ENCODE results near the gene KRT16. TPM values are rescaled to one million over a fixed set of nuclear protein-coding genes. Genes with fewer than 3 reads are reported as not detected.
"Not testable (repeated sequence)": the region's sequence is repeated elsewhere in the genome, so short reads cannot be mapped to it uniquely, and the experiment has no call there.

Gene KRT16
- 0.52 TPM for total RNA-seq

DNA sequence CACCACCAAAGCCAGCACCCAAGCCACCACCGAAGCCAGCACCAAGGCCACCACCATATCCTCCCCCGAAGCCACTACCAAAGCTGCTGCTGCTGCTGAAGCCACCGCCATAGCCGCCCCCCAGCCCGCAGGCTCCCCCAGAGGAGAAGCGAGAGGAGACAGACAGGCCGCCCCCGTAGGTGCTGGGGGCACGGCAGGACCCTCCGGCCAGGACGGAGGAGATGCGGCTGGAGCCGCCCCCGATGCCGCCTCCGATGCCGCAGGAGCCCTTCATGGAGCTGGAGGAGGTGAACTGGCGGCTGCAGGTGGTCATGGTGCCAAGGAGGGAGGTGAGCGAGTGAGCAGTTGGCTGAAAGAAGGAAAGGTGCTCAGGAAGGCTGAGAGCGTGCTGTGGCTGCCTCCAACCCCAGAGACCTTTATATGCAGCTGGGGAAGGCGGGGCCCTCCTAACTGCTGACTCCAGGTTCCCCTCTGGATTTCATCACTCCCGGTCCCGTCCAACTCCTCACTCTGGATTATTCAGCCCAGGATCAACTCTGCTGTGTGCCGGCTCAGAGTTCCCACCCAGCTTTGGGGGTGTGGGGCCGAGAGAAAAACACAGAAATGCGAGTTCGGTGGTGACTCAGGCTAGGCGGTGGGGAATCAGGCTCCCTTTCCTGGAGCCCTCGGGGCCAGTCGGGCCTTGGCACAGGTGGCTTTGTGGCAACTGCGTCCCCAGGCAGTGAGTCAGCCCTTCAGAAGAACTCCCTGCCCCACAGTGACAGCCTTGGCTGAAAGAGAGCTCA lies at the start of gene KRT16:
TSS of gene KRT16 (minus strand) at position 392 of the 785 bp plus-strand sequence. CDS start at position 313, 79 bp downstream.
- not testable (repeated sequence) for H3K4me3 ChIP-seq (ENCODE audit: low read length in 3 of 3); H3K9me3 ChIP-seq (ENCODE audit: control insufficient read depth in 3 of 3, low read length in 3 of 3); H3K4me1 ChIP-seq (ENCODE audit: control insufficient read depth in 3 of 3, insufficient read depth in 3 of 3, low read length in 3 of 3); H3K27ac ChIP-seq (ENCODE audit: low read depth, low read length); H3K9ac ChIP-seq (ENCODE audit: low read depth in 1 of 3, low read length in 3 of 3); H3K36me3 ChIP-seq (ENCODE audit: control insufficient read depth in 3 of 3, insufficient read depth in 3 of 3, low read length in 3 of 3)
- H3K27me3 ChIP-seq (ENCODE audit: control insufficient read depth in 3 of 3, insufficient read depth in 3 of 3, low read length in 3 of 3) = peaks cover 0 to 20% (median 13%) of the 10 kb centered on the region in 3 donors

GRCh38 chr17:41660221-41660711 lies 47.7 kb upstream of the KRT16 start:
- no peaks in the 10 kb centered on the region for H3K9me3 ChIP-seq (ENCODE audit: control insufficient read depth in 3 of 3, low read length in 3 of 3)
- H3K36me3 ChIP-seq (ENCODE audit: control insufficient read depth in 3 of 3, insufficient read depth in 3 of 3, low read length in 3 of 3) = no peaks in the 10 kb centered on the region
- no peak overlapping the region for H3K9ac ChIP-seq (ENCODE audit: low read depth in 1 of 3, low read length in 3 of 3)
- H3K4me1 ChIP-seq (ENCODE audit: control insufficient read depth in 3 of 3, insufficient read depth in 3 of 3, low read length in 3 of 3) = peaks cover 0 to 6% (median 0%) of the 10 kb centered on the region in 3 donors
- H3K4me3 ChIP-seq (ENCODE audit: low read length in 3 of 3) = no peak overlapping the region
- no peak overlapping the region for H3K27ac ChIP-seq (ENCODE audit: low read depth, low read length)
- no peaks in the 10 kb centered on the region for H3K27me3 ChIP-seq (ENCODE audit: control insufficient read depth in 3 of 3, insufficient read depth in 3 of 3, low read length in 3 of 3)

DNA sequence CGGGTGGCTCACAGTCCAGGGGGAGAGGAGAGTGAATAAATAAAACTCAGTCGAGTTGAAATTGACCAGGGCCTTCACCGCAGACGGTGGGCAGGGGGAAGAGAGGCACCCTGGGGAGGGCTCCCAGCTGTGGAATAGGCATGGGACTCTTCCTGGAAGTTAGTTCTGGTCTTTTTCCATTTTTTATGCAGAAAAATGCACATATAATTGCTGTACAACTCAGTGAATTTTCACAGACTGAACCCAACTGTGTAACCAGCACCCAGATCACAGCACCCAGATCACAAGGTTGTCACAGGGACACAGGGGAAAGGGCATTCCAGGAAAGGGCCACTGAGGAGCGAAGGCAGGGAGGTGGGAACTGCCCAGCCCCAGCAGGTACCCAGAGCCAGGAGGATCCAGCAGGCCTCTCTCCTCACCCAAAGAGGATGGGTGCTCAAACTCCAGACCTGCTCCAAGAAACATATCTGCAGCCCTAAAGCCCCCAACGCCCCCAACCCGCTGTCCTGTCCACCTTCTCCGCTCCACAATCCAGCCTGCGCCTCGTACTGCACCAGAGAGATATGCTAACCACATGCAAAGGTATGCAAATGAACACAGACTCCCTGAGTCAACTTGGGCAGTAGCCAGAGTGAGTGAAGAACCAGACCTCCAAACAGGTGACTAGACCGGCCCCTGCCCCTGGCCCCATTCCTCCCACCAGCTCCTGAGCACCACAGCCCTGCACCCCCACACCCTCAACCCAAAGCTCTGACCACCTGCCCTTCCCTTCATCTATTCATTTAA lies 47.1 kb upstream of the KRT16 start:
- Histone ChIP-seq H3K27ac (ENCODE audit: low read depth, low read length) (no peak overlapping the region), H3K4me3 (ENCODE audit: low read length in 3 of 3) (no peak overlapping the region), H3K9me3 (ENCODE audit: control insufficient read depth in 3 of 3, low read length in 3 of 3) (no peaks in the 10 kb centered on the region), H3K36me3 (ENCODE audit: control insufficient read depth in 3 of 3, insufficient read depth in 3 of 3, low read length in 3 of 3) (no peaks in the 10 kb centered on the region), H3K27me3 (ENCODE audit: control insufficient read depth in 3 of 3, insufficient read depth in 3 of 3, low read length in 3 of 3) (no peaks in the 10 kb centered on the region), H3K9ac (ENCODE audit: low read depth in 1 of 3, low read length in 3 of 3) (no peak overlapping the region), H3K4me1 (ENCODE audit: control insufficient read depth in 3 of 3, insufficient read depth in 3 of 3, low read length in 3 of 3) (peaks cover 0 to 6% (median 0%) of the 10 kb centered on the region in 3 donors)

- Histone ChIP-seq H3K9me3 (ENCODE audit: control insufficient read depth in 3 of 3, low read length in 3 of 3) (no peaks in the 10 kb centered on the region), H3K9ac (ENCODE audit: low read depth in 1 of 3, low read length in 3 of 3) (no peak overlapping the region), H3K36me3 (ENCODE audit: control insufficient read depth in 3 of 3, insufficient read depth in 3 of 3, low read length in 3 of 3) (no peaks in the 10 kb centered on the region), H3K27ac (ENCODE audit: low read depth, low read length) (no peak overlapping the region), H3K27me3 (ENCODE audit: control insufficient read depth in 3 of 3, insufficient read depth in 3 of 3, low read length in 3 of 3) (no peaks in the 10 kb centered on the region), H3K4me1 (ENCODE audit: control insufficient read depth in 3 of 3, insufficient read depth in 3 of 3, low read length in 3 of 3) (peaks cover 0 to 6% (median 0%) of the 10 kb centered on the region in 3 donors), H3K4me3 (ENCODE audit: low read length in 3 of 3) (no peak overlapping the region)
Measured at GRCh38 chr17:41658846-41659245, 46.3 kb upstream of the KRT16 start.

- Histone ChIP-seq H3K27ac (ENCODE audit: low read depth, low read length) (no peak overlapping the region), H3K4me3 (ENCODE audit: low read length in 3 of 3) (no peak overlapping the region), H3K4me1 (ENCODE audit: control insufficient read depth in 3 of 3, insufficient read depth in 3 of 3, low read length in 3 of 3) (peaks cover 0 to 6% (median 0%) of the 10 kb centered on the region in 3 donors), H3K36me3 (ENCODE audit: control insufficient read depth in 3 of 3, insufficient read depth in 3 of 3, low read length in 3 of 3) (no peaks in the 10 kb centered on the region), H3K9me3 (ENCODE audit: control insufficient read depth in 3 of 3, low read length in 3 of 3) (no peaks in the 10 kb centered on the region), H3K27me3 (ENCODE audit: control insufficient read depth in 3 of 3, insufficient read depth in 3 of 3, low read length in 3 of 3) (no peaks in the 10 kb centered on the region), H3K9ac (ENCODE audit: low read depth in 1 of 3, low read length in 3 of 3) (no peak overlapping the region)
Measured at GRCh38 chr17:41657936-41658335, 45.4 kb upstream of the KRT16 start.

DNA sequence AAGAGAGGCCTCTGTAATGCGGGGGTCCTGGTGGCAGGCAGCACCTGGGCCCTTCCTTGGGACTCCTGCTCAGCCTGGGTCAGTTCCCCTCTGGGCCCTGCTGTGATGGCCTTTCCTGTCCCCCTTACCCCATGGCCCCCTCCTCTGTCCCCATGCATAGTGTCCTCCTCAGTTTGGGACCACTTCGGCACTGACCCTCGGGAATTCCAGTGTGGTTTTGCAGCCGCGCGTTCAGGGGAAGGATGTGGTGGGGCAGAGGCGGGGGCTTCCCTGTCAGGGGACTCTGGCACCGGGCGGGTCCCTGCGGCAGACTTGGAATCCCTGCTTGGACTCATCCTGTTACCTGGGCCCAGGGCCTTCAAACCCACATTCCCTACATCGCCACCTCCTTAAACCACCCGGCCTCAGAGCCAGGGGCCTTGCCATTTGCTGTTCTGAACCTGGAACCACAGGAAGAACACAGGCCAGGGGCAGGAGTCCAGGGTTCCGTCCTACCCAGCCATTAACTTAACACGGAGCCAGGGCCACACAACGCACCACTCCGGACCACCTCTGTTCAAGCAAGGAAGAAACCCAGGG lies 44.7 kb upstream of the KRT16 start:
- peaks cover 0 to 6% (median 0%) of the 10 kb centered on the region in 3 donors for H3K4me1 ChIP-seq (ENCODE audit: control insufficient read depth in 3 of 3, insufficient read depth in 3 of 3, low read length in 3 of 3)
- H3K27ac ChIP-seq (ENCODE audit: low read depth, low read length) = no peak overlapping the region
- H3K9me3 ChIP-seq (ENCODE audit: control insufficient read depth in 3 of 3, low read length in 3 of 3) = no peaks in the 10 kb centered on the region
- H3K4me3 ChIP-seq (ENCODE audit: low read length in 3 of 3) = no peak overlapping the region
- no peaks in the 10 kb centered on the region for H3K36me3 ChIP-seq (ENCODE audit: control insufficient read depth in 3 of 3, insufficient read depth in 3 of 3, low read length in 3 of 3)
- no peaks in the 10 kb centered on the region for H3K27me3 ChIP-seq (ENCODE audit: control insufficient read depth in 3 of 3, insufficient read depth in 3 of 3, low read length in 3 of 3)
- no peak overlapping the region for H3K9ac ChIP-seq (ENCODE audit: low read depth in 1 of 3, low read length in 3 of 3)

- H3K4me1 ChIP-seq (ENCODE audit: control insufficient read depth in 3 of 3, insufficient read depth in 3 of 3, low read length in 3 of 3) = peaks cover 0 to 14% (median 7%) of the 10 kb centered on the region in 3 donors
- H3K9me3 ChIP-seq (ENCODE audit: control insufficient read depth in 3 of 3, low read length in 3 of 3) = no peaks in the 10 kb centered on the region
- H3K27me3 ChIP-seq (ENCODE audit: control insufficient read depth in 3 of 3, insufficient read depth in 3 of 3, low read length in 3 of 3) = no peaks in the 10 kb centered on the region
- H3K9ac ChIP-seq (ENCODE audit: low read depth in 1 of 3, low read length in 3 of 3) = no peak overlapping the region
- no peak overlapping the region for H3K4me3 ChIP-seq (ENCODE audit: low read length in 3 of 3)
- no peaks in the 10 kb centered on the region for H3K36me3 ChIP-seq (ENCODE audit: control insufficient read depth in 3 of 3, insufficient read depth in 3 of 3, low read length in 3 of 3)
- no peak overlapping the region for H3K27ac ChIP-seq (ENCODE audit: low read depth, low read length)
Measured at GRCh38 chr17:41656249-41657023, 43.9 kb upstream of the KRT16 start.

- H3K27me3 ChIP-seq (ENCODE audit: control insufficient read depth in 3 of 3, insufficient read depth in 3 of 3, low read length in 3 of 3) = no peaks in the 10 kb centered on the region
- no peak overlapping the region for H3K9ac ChIP-seq (ENCODE audit: low read depth in 1 of 3, low read length in 3 of 3)
Measured at GRCh38 chr17:41655611-41656111, 43.1 kb upstream of the KRT16 start.

More at GRCh38 chr17:41655611-41656111, 43.1 kb upstream of the KRT16 start:
- Histone ChIP-seq H3K9me3 (ENCODE audit: control insufficient read depth in 3 of 3, low read length in 3 of 3) (no peaks in the 10 kb centered on the region), H3K27ac (ENCODE audit: low read depth, low read length) (no peak overlapping the region), H3K4me3 (ENCODE audit: low read length in 3 of 3) (no peak overlapping the region), H3K4me1 (ENCODE audit: control insufficient read depth in 3 of 3, insufficient read depth in 3 of 3, low read length in 3 of 3) (peaks cover 0 to 17% (median 11%) of the 10 kb centered on the region in 3 donors), H3K36me3 (ENCODE audit: control insufficient read depth in 3 of 3, insufficient read depth in 3 of 3, low read length in 3 of 3) (no peaks in the 10 kb centered on the region)

All from skeletal muscle tissue (tissue), 4 donors.